ENCODE data around the gene SH2D7.
A peak's percentile ranks its signal among the peaks of the same experiment; 100 is the strongest.

The SH2D7 gene

GRCh38 chr15:78061963-78062427 lies 30.4 kb upstream of the SH2D7 start:
- DNase-seq (ENCODE audit: low read depth in 2 of 2) = peak in 1 of 2 donors; percentile 47

GRCh38 chr15:78063217-78063616 lies 29.1 kb upstream of the SH2D7 start:
- no peak for DNase-seq (ENCODE audit: low read depth in 2 of 2)

- no peak for DNase-seq (ENCODE audit: low read depth in 2 of 2)
These were observed 28.4 kb upstream of the SH2D7 start for GRCh38 chr15:78063970-78064385.

GRCh38 chr15:78064544-78064943 lies 27.8 kb upstream of the SH2D7 start:
- DNase-seq (ENCODE audit: low read depth in 2 of 2) = no peak

- DNase-seq (ENCODE audit: low read depth in 2 of 2) = no peak
These were observed 27.0 kb upstream of the SH2D7 start for GRCh38 chr15:78065284-78065872.

- no peak for DNase-seq (ENCODE audit: low read depth in 2 of 2)
These were observed 26.1 kb upstream of the SH2D7 start for GRCh38 chr15:78065973-78066946.

- no peak for DNase-seq (ENCODE audit: low read depth in 2 of 2)
These were observed 24.8 kb upstream of the SH2D7 start for GRCh38 chr15:78067328-78068228.

- no peak for DNase-seq (ENCODE audit: low read depth in 2 of 2)
These were observed 23.3 kb upstream of the SH2D7 start for GRCh38 chr15:78069052-78069414.

- no peak for DNase-seq (ENCODE audit: low read depth in 2 of 2)
These were observed 22.8 kb upstream of the SH2D7 start for GRCh38 chr15:78069462-78070029.

GRCh38 chr15:78070049-78070700 lies 22.2 kb upstream of the SH2D7 start:
- DNase-seq (ENCODE audit: low read depth in 2 of 2) = no peak

- DNase-seq (ENCODE audit: low read depth in 2 of 2) = no peak
These were observed 21.0 kb upstream of the SH2D7 start for GRCh38 chr15:78071383-78071782.

GRCh38 chr15:78072080-78072892 lies 20.1 kb upstream of the SH2D7 start:
- DNase-seq (ENCODE audit: low read depth in 2 of 2) = no peak

- no peak for DNase-seq (ENCODE audit: low read depth in 2 of 2)
These were observed 19.1 kb upstream of the SH2D7 start for GRCh38 chr15:78073046-78073787.

GRCh38 chr15:78075490-78076230 lies 16.7 kb upstream of the SH2D7 start:
- DNase-seq (ENCODE audit: low read depth in 2 of 2) = no peak

- no peak for DNase-seq (ENCODE audit: low read depth in 2 of 2)
These were observed 15.9 kb upstream of the SH2D7 start for GRCh38 chr15:78076231-78077052.

- DNase-seq (ENCODE audit: low read depth in 2 of 2) = peak; percentile 25 to 71
These were observed 15.1 kb upstream of the SH2D7 start, which contains the start of gene TBC1D2B for GRCh38 chr15:78077053-78077870. Gene TBC1D2B, minus strand, starts transcription at chr15:78077711. Its CDS starts 59 bp downstream, at chr15:78077652.

GRCh38 chr15:78077871-78078210 lies 14.5 kb upstream of the SH2D7 start:
- no peak for DNase-seq (ENCODE audit: low read depth in 2 of 2)
